HuH-7.5 (cell line): ENCODE data around the gene LRRC32.
"Not testable (repeated sequence)": the region's sequence is repeated elsewhere in the genome, so short reads cannot be mapped to it uniquely, and the experiment has no call there.

Source experiments
- DNase-seq: peaks from one replicate; pipeline ENCODE4 v3.0.0; 2011; ENCODE audit warnings: low spot score

Gene LRRC32

DNA sequence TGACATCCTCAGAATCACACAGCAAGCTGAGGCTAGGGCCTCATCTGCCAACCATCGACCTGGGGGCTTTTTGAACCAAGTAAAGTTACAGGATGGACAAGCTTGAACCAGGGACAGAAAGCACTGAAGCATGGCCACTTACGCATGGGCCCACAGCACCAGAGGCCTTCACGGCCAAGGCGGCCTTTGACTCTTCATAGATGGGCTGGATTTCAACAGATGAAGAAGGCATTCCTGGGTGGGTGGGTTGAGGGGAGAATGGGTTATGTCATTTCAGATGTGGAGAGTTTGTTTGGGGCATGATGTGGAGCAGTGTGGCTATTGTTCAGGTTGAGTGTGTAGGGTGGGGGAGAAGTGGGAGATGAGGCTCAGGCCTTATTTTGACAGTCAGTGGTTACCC, 60.2 kb downstream of the LRRC32 start:
- no peak for DNase-seq

DNA sequence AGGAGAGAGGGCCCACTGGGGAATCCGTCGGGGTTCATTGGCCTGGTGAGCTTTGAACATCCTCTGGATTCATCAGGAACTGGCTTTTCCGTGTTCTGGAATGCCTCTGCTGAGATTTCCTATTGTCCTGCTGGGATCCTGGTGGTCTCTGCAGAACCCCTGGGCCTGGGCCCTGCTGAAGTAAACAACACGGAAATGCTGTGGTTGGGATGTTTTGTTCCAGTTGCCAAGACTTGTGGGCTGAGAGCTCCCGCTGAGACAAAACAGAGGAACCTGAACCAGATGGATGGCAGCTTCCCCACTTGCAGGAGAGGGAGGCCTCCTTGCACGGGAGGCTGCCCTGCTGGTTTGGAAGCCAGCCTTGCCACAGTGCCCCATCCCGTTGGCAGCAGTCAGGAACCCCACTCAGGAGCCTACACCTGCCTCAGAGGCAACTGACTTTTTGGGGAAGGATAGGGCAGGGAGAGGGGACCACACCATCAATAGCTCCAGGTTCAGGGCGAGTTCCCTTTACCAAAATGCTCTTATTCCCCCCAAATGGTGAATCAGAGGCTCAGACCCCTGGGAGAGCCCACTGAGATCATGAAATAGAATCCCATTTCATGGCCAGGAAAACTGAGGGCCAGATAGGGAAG, 60.7 kb downstream of the LRRC32 start:
- DNase-seq = no peak

- DNase-seq = not testable (repeated sequence)
These were observed 61.6 kb downstream of the LRRC32 start for GRCh38 chr11:76608879-76609460.

- DNase-seq = not testable (repeated sequence)
These were observed 62.3 kb downstream of the LRRC32 start for GRCh38 chr11:76608228-76608627.
